ENCODE results near the gene TIMP4.

GRCh38 chr3:12131351-12132090 lies 27.2 kb downstream of the TIMP4 start:
- no peak for TF ChIP-seq CTCF (IDR thresholded peaks at IDR 0.05)
- TF ChIP-seq EP300 (IDR thresholded peaks at IDR 0.05) = no peak
- no peak for TF ChIP-seq POLR2A (IDR thresholded peaks at IDR 0.05)
- TF ChIP-seq POLR2AphosphoS5 (IDR thresholded peaks at IDR 0.05) = no peak

All from suprapubic skin (tissue), 4 donors.